K562 (cell line): Measurements from ENCODE around the gene NFIB. TPM values are rescaled to one million over a fixed set of nuclear protein-coding genes. Genes with fewer than 3 reads are reported as not detected.

Experiments used
- ATAC-seq: fragments of 200-7000 bp; cut with Tn5 transposase; 3 replicates; pipeline ENCODE4 v1.9.1; 2020; ENCODE audit warnings: moderate library complexity
- BruUV-seq: library from RNA; stranded (reverse); fragments of 400-500 nt; replicated peaks from 2 replicates; lab custom pipeline; 2021; lab: Mats Ljungman, UMichigan
- CTCF ChIA-PET: fragments of 300-600 bp; formaldehyde crosslinking; extraction: SDS; loops from one replicate; lab custom pipeline; 2021; ENCODE audit warnings: low intra/inter-chr PET ratio; lab: Yijun Ruan, JAX
- POLR2A ChIA-PET: fragments of 300-600, 350-650 bp; sonication (Branson Sonifier 250); formaldehyde crosslinking; extraction: SDS; loops from one replicate; lab custom pipeline; 2021; ENCODE audit warnings: antibody characterized with exemption, inconsistent platforms; lab: Yijun Ruan, JAX
- DNase-seq, 4 experiments: peaks; one replicate each; pipeline versions ENCODE4 v3.0.0 to v3.0.0-alpha.2; 2011 to 2018; ENCODE audit warnings: low spot score in 3 of 4, mixed read lengths in 3 of 4; ENCODE audit errors: extremely low read depth in 1 of 4
- FAIRE-seq: peaks from 2 replicates; lab custom pipeline; 2011; peaks lifted over from hg19 to GRCh38; lab: Jason Lieb, UNC
- H2AFZ ChIP-seq: 2 replicates; pipeline ENCODE4 v1.6.0; 2011; ENCODE audit warnings: low read depth, low read length, control low read depth, inconsistent platforms
- H3K27ac ChIP-seq: fragments of 200-600 bp; 3 replicates; pipeline ENCODE4 v1.8.0; 2011; ENCODE audit warnings: low read depth, mild to moderate bottlenecking, control low read depth, inconsistent platforms, low read length, moderate library complexity, mixed read lengths; ENCODE audit errors: extremely low read depth
- H3K27me3 ChIP-seq, 2 experiments: fragments of 300-600 bp in 1 of 2; 2 replicates in 1 of 2; 3 replicates in 1 of 2; pipeline versions ENCODE4 v1.6.0 to v1.8.0; 2011; ENCODE audit warnings: inconsistent platforms in 2 of 2, low read length in 2 of 2, mild to moderate bottlenecking in 1 of 2, mixed read lengths in 1 of 2, moderate library complexity in 1 of 2; ENCODE audit not compliant: control insufficient read depth in 2 of 2, insufficient read depth in 2 of 2
- H3K36me3 ChIP-seq: fragments of 300-600 bp; 3 replicates; pipeline ENCODE4 v1.8.0; 2011; ENCODE audit warnings: mild to moderate bottlenecking, low read length, inconsistent platforms; ENCODE audit not compliant: control insufficient read depth, insufficient read depth
- H3K4me1 ChIP-seq, 2 experiments: fragments of 200-600 bp in 1 of 2; replicated peaks in 1 of 2; 2 replicates in 1 of 2; 3 replicates in 1 of 2; pipeline versions ENCODE4 v1.5.1 to v1.8.0; 2011; ENCODE audit warnings: inconsistent platforms in 2 of 2, low read length in 2 of 2, mild to moderate bottlenecking in 1 of 2, mixed read lengths in 1 of 2, moderate library complexity in 1 of 2; ENCODE audit not compliant: control insufficient read depth in 2 of 2, insufficient read depth in 2 of 2
- H3K4me2 ChIP-seq: 2 replicates; pipeline ENCODE4 v1.6.1; 2011; ENCODE audit warnings: low read length, control low read depth, inconsistent platforms, mixed read lengths; ENCODE audit not compliant: insufficient read depth
- H3K4me3 ChIP-seq: fragments of 200-600 bp; sonication (generic), shearing (Covaris generic); 2 replicates; pipeline ENCODE4 v1.5.1; 2016; ENCODE audit warnings: control low read depth, inconsistent platforms
- H3K79me2 ChIP-seq: fragments of 200-600 bp; 3 replicates; pipeline ENCODE4 v1.8.0; 2011; ENCODE audit warnings: low read length, inconsistent platforms; ENCODE audit not compliant: control insufficient read depth, insufficient read depth
- H3K9ac ChIP-seq, 2 experiments: 2 replicates each; pipeline versions ENCODE4 v1.6.0 to v1.6.1; 2011; ENCODE audit warnings: low read depth in 2 of 2, low read length in 2 of 2, control low read depth in 1 of 2, inconsistent platforms in 1 of 2, mild to moderate bottlenecking in 1 of 2, mixed read lengths in 1 of 2; ENCODE audit not compliant: insufficient read depth in 1 of 2
- H3K9me1 ChIP-seq: one replicate; pipeline ENCODE4 v1.6.0; 2011; ENCODE audit warnings: inconsistent platforms, mild to moderate bottlenecking, low read length, moderate library complexity; ENCODE audit not compliant: control insufficient read depth, insufficient read depth
- H3K9me3 ChIP-seq: replicated peaks from 2 replicates; pipeline ENCODE4 v1.5.1; 2011; ENCODE audit warnings: low read depth, low read length, inconsistent platforms; ENCODE audit not compliant: control insufficient read depth, insufficient read depth
- H4K20me1 ChIP-seq: replicated peaks from 2 replicates; pipeline ENCODE4 v1.6.1; 2011; ENCODE audit warnings: low read length, inconsistent platforms, mixed read lengths; ENCODE audit not compliant: control insufficient read depth, insufficient read depth
- ETV5 ChIP-seq: sonication (generic); formaldehyde crosslinking; IDR thresholded peaks from 2 replicates; pipeline ENCODE4 v1.4.0; 2020; ENCODE audit warnings: low read depth, mild to moderate bottlenecking, missing genetic modification reagents
- GTF2F1 ChIP-seq: IDR thresholded peaks from 2 replicates; pipeline ENCODE4 v1.6.1; 2011; ENCODE audit warnings: low read depth, low read length, improper control_type of control experiment
- HMGN3 ChIP-seq: IDR thresholded peaks from 2 replicates; pipeline ENCODE4 v1.6.1; 2011; ENCODE audit warnings: borderline replicate concordance, low read depth, mild to moderate bottlenecking, mixed read lengths, low read length; ENCODE audit not compliant: insufficient read length; ENCODE audit errors: extremely low read depth
- KLF13 ChIP-seq: fragments of 450-650 bp; IDR thresholded peaks from 2 replicates; pipeline ENCODE4 v1.6.1; 2016; ENCODE audit warnings: missing genetic modification characterization, low read depth, mild to moderate bottlenecking, missing compliant biosample characterization, moderate library complexity, borderline replicate concordance
- MAFK ChIP-seq: IDR thresholded peaks from 2 replicates; pipeline ENCODE4 v1.6.1; 2011; ENCODE audit warnings: low read length, improper control_type of control experiment
- NELFE ChIP-seq: IDR thresholded peaks from 2 replicates; pipeline ENCODE4 v1.6.1; 2011; ENCODE audit warnings: mild to moderate bottlenecking; ENCODE audit not compliant: insufficient read depth, insufficient read length
- NFXL1 ChIP-seq: fragments of 450-650 bp; formaldehyde crosslinking; IDR thresholded peaks from 2 replicates; pipeline ENCODE4 v1.4.0; 2021; ENCODE audit warnings: mild to moderate bottlenecking
- NONO ChIP-seq, 2 experiments: fragments of 200-400 bp in 1 of 2; fragments of 450-650 bp in 1 of 2; formaldehyde crosslinking in 1 of 2; IDR thresholded peaks; 2 replicates each; pipeline ENCODE4 v1.6.1; 2017; ENCODE audit warnings: low read depth in 2 of 2, mild to moderate bottlenecking in 2 of 2, moderate library complexity in 2 of 2, low read length in 1 of 2
- PHB2 ChIP-seq: fragments of 450-650 bp; IDR thresholded peaks from 2 replicates; pipeline ENCODE4 v1.6.1; 2017; ENCODE audit warnings: low read depth
- TCFL5 ChIP-seq: fragments of 250-450 bp; sonication (Bioruptor Pico); conservative IDR thresholded peaks from 2 replicates; pipeline ENCODE4 v1.6.1; 2021; ENCODE audit warnings: mild to moderate bottlenecking, moderate library complexity, matching md5 sums
- ZBTB17 ChIP-seq: fragments of 450-650 bp; formaldehyde crosslinking; IDR thresholded peaks from 2 replicates; pipeline ENCODE4 v1.4.0; 2020; ENCODE audit warnings: mild to moderate bottlenecking
- ZFPM2 ChIP-seq: fragments of 250-450 bp; sonication (Bioruptor Pico); IDR thresholded peaks from 2 replicates; pipeline ENCODE4 v1.5.1; 2022; ENCODE audit warnings: mild to moderate bottlenecking
- ZNF445 ChIP-seq: fragments of 250-450 bp; sonication (Bioruptor Pico); IDR thresholded peaks from 2 replicates; pipeline ENCODE4 v1.4.0; 2020; ENCODE audit warnings: low read depth, mild to moderate bottlenecking, moderate library complexity
- WGBS: fragments of 100-300 bp; shearing (Covaris generic); methylation state at CpG from one replicate; pipeline ENCODE4 v1.1.6; 2016; ENCODE audit warnings: low coverage, mixed read lengths; ENCODE audit not compliant: insufficient coverage; ENCODE audit errors: missing lambda C conversion rate; 5-methylcytosine and 5-hydroxymethylcytosine counted together
- in situ Hi-C: fragments of 300-500 bp; cut with MboI; formaldehyde crosslinking; loops from 4 replicates; pipeline ENCODE4 v1.15.0; 2018; ENCODE audit warnings: inconsistent platforms, mixed read lengths
- intact Hi-C: fragments of 100-400 bp; cut with micrococcal nuclease; formaldehyde crosslinking; loops from 2 replicates; pipeline ENCODE4 v1.14.2; 2022
- polyA plus RNA-seq, 8 experiments: library from polyadenylated mRNA; depleted of rRNA in 4 of 8; stranded (reverse) in 5 of 8; unstranded in 3 of 8; fragments of >200 nt; fragmentation: Nextera tagmentation in 2 of 8; fragmentation: Illumina TruSeq in 1 of 8; extraction: Ambion mirVana in 2 of 8; extraction: Trizol in 1 of 8; gene quantifications; 2 replicates each; pipeline versions ENCODE4 v1.2.1 to v1.2.3, GENCODE V29; 2011 to 2014; ENCODE audit warnings: inconsistent platforms in 1 of 8, missing spikeins in 1 of 8
- total RNA-seq, 7 experiments: library from RNA; depleted of rRNA in 6 of 7; stranded (reverse); fragments of >200 nt in 6 of 7; fragmentation: Illumina TruSeq in 2 of 7; extraction: Trizol in 2 of 7; gene quantifications; 2 replicates each; pipeline versions ENCODE4 v1.2.1 to v1.2.3, GENCODE V29; 2011 to 2021; ENCODE audit warnings: low replicate concordance in 1 of 7
- TF ChIP-seq, protein P1 (sequence below): sonication (generic); formaldehyde crosslinking; IDR thresholded peaks from 2 replicates; pipeline ENCODE4 v1.8.0; 2022; ENCODE audit warnings: mild to moderate bottlenecking, missing genetic modification reagents
- TF ChIP-seq, protein P2 (sequence below): fragments of 250-450 bp; sonication (Bioruptor Pico); IDR thresholded peaks from 2 replicates; pipeline ENCODE4 v1.9.0; 2021; ENCODE audit warnings: mild to moderate bottlenecking
- TF ChIP-seq, protein P3 (sequence below): sonication (generic); formaldehyde crosslinking; IDR thresholded peaks from 2 replicates; pipeline ENCODE4 v1.9.0; 2022; ENCODE audit warnings: mild to moderate bottlenecking, missing genetic modification reagents

Gene NFIB
- total and polyA plus RNA-seq, 9 of the 15 experiments (the other 6 are each of a cell fraction or from before 2014, with no cell fraction given), result 1.2 to 3.3 (median 1.9) TPM

DNA sequence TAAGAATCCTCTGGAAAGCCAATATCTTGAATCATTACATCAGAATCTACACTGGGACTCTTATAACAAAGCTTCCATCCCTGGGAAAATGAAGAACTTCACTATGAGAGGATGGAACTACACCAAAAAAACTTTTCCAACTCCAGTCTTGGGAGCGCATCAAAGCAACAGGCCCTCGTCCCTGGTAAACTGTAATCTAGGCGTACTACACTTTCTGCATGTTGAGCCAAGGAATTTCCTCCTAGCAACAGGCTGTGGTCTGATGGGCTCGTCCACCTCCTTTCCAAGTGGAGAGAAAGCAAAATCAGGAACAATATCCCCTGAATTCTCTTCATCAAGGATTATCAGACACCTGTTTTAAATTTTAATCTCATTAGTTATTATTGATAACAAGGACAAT is 94.1 kb downstream of the NFIB start:
- Histone ChIP-seq H4K20me1 (no peaks in the 10 kb centered on the region), H3K9me1 (no peaks in the 10 kb centered on the region), H3K27ac (no peak overlapping the region), H2AFZ (no peak overlapping the region), H3K4me1 (no peaks in the 10 kb centered on the region), H3K79me2 (no peaks in the 10 kb centered on the region), H3K36me3 (no peaks in the 10 kb centered on the region), H3K4me3 (no peak overlapping the region), H3K9ac (no peak overlapping the region), H3K27me3 (no peaks in the 10 kb centered on the region), H3K4me2 (no peak overlapping the region), H3K9me3 (no peaks in the 10 kb centered on the region)
- WGBS, result 38% methylated on average over 4 of the region's 4 CpGs
- ATAC-seq (no peak), FAIRE-seq (no peak), DNase-seq (no peak)
- ChIA-PET POLR2A (no interaction called here), CTCF (no interaction called here)
- in situ Hi-C loops (no loop called here), intact Hi-C loops (loop anchor here (10.0 kb wide), 1 partner anchor 55 kb away; no protein-coding TSS in a partner anchor)
- TF ChIP-seq NELFE, result no peak
- TF ChIP-seq ETV5 (CRISPR knock-in tag), result no peak
- TF ChIP-seq TCFL5, result no peak
- no peak for TF ChIP-seq ZFPM2 (CRISPR knock-in tag)
- TF ChIP-seq HMGN3, result no peak
- no peak for TF ChIP-seq NONO (IDR thresholded peaks at IDR 0.05; ENCODE audit: low read depth in 2 of 2, low read length in 1 of 2)
- no TSS peak for BruUV-seq

DNA sequence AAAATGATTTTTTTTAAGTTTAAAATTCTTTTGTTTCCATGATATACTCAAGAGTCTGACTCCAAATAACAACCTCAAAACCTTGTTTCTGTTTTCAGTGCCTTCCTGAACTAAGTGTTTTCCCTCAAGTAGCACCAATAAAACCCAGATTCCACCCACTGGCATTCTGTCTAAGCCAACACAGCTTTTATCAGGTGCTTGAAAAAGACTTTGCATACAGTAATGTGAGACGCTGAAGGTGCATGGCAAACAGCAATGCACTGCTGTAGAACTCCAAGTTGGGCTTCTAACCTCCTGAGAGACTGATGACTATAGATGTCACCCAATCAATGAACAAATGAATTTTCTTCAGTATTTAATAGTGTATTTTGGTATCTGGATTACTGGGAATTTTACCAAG is 95.7 kb downstream of the NFIB start:
- Histone ChIP-seq H3K4me2 (no peak overlapping the region), H3K79me2 (no peaks in the 10 kb centered on the region), H3K4me3 (no peak overlapping the region), H3K9me1 (no peaks in the 10 kb centered on the region), H3K4me1 (no peaks in the 10 kb centered on the region), H3K9ac (no peak overlapping the region), H3K36me3 (no peaks in the 10 kb centered on the region), H3K9me3 (no peaks in the 10 kb centered on the region), H3K27ac (no peak overlapping the region), H3K27me3 (no peaks in the 10 kb centered on the region), H2AFZ (no peak overlapping the region), H4K20me1 (no peaks in the 10 kb centered on the region)
- intact Hi-C loops, result loop anchor here (10.0 kb wide), 1 partner anchor 53 kb away; no protein-coding TSS in a partner anchor
- no peak for ATAC-seq
- in situ Hi-C loops, result no loop called here
- ChIA-PET POLR2A (interaction anchor here (0.6 kb wide), 1 partner anchor 388 kb away, joined by 3 read pairs; no protein-coding TSS in a partner anchor), CTCF (no interaction called here)
- 0% methylated on average over 1 of the region's 1 CpG for WGBS
- no TSS peak for BruUV-seq
- no peak for FAIRE-seq
- DNase-seq, result no peak
- TF ChIP-seq KLF13 (tag) (no peak), NFXL1 (CRISPR knock-in tag) (no peak), ZNF445 (CRISPR knock-in tag) (no peak), MAFK (no peak), PHB2 (no peak), ZBTB17 (CRISPR knock-in tag) (no peak), GTF2F1 (no peak)
- TF ChIP-seq, protein P1, sequence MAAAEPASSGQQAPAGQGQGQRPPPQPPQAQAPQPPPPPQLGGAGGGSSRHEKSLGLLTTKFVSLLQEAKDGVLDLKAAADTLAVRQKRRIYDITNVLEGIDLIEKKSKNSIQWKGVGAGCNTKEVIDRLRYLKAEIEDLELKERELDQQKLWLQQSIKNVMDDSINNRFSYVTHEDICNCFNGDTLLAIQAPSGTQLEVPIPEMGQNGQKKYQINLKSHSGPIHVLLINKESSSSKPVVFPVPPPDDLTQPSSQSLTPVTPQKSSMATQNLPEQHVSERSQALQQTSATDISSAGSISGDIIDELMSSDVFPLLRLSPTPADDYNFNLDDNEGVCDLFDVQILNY (CRISPR knock-in tag), result no peak
- TF ChIP-seq, protein P2, sequence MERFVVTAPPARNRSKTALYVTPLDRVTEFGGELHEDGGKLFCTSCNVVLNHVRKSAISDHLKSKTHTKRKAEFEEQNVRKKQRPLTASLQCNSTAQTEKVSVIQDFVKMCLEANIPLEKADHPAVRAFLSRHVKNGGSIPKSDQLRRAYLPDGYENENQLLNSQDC (CRISPR knock-in tag), result no peak
- TF ChIP-seq, protein P3, sequence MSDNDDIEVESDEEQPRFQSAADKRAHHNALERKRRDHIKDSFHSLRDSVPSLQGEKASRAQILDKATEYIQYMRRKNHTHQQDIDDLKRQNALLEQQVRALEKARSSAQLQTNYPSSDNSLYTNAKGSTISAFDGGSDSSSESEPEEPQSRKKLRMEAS (CRISPR knock-in tag), result no peak
